GM18870 (cell line): ENCODE measurements around the gene APLP2.

Experiments
- ATAC-seq: cut with Tn5 transposase; IDR thresholded peaks from one replicate; pipeline ENCODE4 v1.9.1; 2021; ENCODE audit warnings: moderate library complexity; ENCODE audit not compliant: unreplicated experiment

The APLP2 gene

DNA sequence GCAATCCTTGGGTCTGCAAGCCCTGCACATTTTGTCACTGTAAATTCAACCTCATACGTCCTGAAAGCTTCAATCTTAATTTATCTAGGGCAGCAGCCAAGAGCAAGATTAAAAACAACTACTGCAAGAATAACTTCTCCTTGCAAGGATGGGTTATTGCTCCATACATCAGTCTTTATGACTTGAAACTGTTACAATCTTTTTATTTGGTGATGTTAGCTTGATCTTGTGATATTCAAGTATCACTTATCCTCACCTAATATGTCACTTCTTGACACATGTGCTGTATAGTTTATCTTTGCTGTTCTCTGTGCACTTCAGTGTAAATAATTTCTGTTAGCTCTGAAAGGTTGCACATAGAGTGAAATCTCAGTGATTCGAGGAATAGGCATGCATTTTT is 14.7 kb upstream of the APLP2 start:
- no peak for ATAC-seq

GRCh38 chr11:130055617-130056016 is 14.1 kb upstream of the APLP2 start:
- no peak for ATAC-seq

DNA sequence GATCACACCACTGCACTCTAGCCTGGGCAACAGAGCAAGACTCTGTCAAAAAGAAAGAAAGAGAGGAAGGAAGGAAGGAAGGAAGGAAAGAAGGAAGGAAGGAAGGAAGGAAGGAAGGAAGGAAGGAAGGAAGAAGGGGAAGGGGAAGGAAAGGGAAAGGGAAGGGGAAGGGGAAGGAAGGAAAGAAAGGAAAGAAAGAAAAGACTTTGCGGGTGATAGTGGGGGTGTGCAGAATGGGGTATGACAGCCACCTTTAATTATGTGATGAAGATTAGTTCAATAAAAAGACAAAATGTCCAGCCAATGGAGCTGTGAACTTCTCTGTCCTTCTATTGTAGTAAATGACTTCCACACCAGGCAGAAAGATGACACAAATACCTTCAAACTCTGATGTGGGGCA is 8.7 kb upstream of the APLP2 start:
- ATAC-seq, result no peak

DNA sequence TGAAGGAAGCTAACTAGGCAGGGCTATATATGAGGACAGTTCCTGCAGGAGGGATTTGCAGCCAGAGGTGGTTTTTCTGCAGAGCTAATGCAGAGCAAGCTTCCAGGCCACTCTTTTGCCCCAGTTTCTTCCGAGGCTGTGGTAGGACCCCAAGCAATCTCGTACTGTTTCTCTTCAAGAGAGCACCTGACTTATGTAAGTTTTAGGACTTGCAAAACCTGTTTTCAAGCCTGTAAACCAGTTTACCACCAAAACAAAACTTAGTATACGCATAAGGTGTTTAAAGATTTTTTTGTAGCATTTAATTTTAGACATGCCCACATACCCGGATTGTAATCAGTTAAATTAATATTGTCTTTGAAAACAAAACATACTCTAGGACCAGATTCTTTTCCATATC is 7.7 kb upstream of the APLP2 start:
- no peak for ATAC-seq

DNA sequence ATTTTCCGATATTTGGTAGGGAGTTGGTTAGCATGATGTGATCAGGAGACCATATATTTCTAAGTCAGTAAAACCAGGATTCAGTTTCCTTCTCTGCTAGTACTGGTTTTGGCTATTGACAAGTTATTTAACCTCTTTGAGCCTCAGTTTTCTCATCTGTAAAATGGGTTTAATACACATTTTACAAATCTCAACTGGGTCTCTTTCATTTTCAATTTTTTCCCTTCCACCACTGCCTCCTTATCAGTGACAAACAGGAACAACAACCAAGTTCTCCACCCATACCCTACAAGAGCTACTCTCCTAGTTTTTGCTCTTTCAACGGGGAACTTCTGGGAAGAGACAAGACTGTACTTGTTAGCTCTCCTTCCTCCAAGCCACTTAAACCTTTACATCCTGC is 6.2 kb upstream of the APLP2 start:
- no peak for ATAC-seq

DNA sequence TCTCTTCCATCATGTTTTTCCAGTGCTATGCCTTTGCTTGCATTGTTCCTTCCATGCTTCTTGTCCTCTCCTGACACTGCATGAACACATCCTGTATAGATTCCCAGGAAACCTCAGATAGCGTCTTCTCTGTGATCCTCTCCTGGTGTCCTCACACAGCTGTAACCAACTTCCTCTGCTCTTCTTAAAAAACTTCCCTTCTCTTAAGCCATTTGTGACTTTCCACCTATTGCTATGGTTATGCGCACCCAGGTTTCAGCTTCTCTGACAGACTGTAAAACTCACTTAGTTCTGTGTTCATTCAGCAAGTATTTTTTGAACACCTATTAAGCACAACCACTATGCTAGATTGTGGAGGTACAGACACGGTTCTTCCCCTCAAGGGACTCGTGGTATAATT is 5.1 kb upstream of the APLP2 start:
- no peak for ATAC-seq

- no peak for ATAC-seq
These were observed 3.4 kb upstream of the APLP2 start for GRCh38 chr11:130066338-130066737.

GRCh38 chr11:130068546-130068985 is 1.1 kb upstream of the APLP2 start:
- ATAC-seq, result no peak

- ATAC-seq, result peak; percentile 29
These were observed 572 bp upstream of the APLP2 start for GRCh38 chr11:130068986-130069658.

GRCh38 chr11:130070109-130070845 is 583 bp downstream of the APLP2 start:
- no peak for ATAC-seq

DNA sequence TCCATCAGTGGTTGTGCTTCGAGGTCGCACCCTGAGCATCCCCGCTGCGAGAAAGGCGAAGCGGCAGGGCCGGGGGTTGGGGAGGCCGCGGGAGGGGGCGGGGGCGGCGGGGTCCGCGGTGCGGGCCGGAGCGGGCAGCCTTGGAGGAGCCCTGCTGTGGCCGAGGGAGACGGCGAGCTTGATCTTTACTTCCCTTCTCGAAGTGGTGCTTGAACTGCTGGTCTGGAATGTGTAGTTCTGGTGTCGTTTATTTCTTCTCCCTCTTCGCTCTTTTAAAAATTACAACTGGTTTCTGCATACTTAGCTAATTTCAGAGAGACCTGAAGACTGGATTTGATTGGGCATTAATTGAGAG is 1.1 kb downstream of the APLP2 start:
- ATAC-seq, result no peak

DNA sequence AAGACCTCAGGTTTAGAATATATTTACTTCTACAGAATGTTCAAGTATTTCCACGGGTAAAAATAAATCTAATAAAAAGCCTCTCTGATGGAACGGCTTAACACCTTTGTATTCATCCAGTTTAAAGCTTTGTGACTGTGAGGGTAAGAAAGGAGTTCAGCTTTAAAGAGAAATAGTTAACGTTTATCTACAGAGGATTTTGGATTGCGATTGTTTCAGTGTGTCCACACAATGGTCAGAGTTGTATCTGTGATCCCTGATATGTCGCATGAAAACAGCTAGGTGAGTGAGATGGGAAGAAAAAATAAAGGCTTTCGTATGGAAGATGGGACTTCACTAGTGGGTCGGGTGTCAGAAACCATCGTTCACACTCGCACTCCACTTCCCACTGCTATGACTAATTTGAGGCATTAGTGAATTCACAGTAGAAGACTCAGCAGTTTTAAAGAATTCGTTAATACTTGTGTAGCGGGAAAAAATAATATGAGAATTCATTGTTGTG is 1.6 kb downstream of the APLP2 start:
- ATAC-seq, result no peak

- no peak for ATAC-seq
These were observed 5.0 kb downstream of the APLP2 start for GRCh38 chr11:130074736-130075135.

DNA sequence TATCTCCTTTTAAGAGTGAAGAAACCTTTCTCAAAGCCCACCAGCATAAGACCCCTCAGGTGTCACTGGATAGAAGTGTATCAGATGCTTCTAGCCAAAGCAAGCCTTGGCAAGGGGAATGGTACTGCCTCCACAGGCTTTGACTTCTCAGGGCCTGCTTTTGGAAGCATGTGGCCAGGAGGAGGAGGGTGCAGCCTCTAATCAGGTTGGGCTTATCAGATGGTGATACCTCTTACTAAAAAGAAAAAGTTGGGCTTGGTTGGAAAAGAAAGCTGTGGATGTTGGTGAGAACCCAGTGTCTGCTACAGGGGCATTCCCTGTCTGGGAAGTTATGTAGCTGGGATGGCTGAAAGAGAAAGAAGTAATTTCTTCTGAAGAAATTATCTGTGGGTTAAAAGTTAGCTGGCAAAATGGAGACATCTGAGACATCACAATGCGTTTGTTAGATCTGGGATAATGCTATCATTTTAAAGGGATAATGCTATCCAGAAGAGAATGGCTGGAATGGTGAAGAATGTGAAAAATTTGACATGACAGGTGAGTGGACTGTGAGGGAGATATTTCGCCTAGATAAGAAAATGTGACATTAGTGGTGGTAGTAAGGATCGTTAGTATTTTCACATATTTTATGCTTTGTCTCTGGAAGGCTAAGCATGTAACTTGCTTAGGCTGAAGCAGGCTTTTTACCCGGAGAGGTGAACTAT is 7.2 kb downstream of the APLP2 start:
- ATAC-seq, result no peak

GRCh38 chr11:130077671-130078070 is 8.0 kb downstream of the APLP2 start:
- ATAC-seq, result no peak

GRCh38 chr11:130078080-130078479 is 8.4 kb downstream of the APLP2 start:
- ATAC-seq, result no peak

DNA sequence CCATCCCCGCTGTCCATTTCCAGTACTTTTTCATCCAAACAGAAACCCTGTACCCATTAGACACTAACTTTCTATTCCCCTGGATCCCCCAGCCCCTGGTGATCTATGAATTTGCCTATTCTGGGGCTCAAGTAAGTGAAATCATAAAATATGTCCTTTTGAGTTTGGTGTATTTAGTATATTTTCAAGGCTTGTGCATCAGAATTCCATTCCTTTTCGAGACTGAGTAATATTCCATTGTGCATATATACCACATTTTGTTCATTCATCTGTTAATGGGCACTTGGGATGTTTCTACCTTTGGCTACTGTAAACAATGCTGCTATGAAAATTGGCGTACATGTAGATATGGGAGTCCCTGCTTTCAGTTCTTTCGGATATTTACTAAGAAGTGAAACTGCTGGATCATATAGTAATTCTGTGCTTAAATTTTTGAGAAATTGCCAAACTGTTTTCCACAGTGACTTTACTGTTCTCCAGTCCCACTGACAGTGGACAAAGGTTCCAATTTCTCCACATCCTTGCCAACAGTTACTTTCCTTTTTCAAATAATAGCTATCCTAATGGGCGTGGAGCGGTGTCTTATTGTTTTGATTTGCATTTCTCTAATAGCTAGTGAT is 16.1 kb downstream of the APLP2 start:
- no peak for ATAC-seq

DNA sequence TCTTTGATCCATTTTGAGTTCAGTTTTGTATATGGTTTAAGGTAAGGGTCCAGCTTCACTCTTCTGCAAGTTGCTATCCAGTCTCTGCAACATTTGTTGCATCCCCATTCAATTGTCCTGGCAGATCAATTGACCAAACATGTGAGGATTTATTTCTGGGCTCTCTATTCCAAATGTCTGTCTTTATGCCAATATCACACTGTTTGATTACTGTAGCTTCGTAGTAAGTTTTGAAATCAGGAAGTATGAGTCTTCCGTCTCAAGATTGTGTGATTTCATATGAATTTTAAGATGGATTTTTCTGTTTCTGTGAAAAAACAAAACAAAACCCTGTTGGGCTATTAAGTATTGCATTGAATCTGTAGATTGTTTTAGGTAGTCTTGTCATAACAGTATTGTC is 17.0 kb downstream of the APLP2 start:
- ATAC-seq, result no peak

DNA sequence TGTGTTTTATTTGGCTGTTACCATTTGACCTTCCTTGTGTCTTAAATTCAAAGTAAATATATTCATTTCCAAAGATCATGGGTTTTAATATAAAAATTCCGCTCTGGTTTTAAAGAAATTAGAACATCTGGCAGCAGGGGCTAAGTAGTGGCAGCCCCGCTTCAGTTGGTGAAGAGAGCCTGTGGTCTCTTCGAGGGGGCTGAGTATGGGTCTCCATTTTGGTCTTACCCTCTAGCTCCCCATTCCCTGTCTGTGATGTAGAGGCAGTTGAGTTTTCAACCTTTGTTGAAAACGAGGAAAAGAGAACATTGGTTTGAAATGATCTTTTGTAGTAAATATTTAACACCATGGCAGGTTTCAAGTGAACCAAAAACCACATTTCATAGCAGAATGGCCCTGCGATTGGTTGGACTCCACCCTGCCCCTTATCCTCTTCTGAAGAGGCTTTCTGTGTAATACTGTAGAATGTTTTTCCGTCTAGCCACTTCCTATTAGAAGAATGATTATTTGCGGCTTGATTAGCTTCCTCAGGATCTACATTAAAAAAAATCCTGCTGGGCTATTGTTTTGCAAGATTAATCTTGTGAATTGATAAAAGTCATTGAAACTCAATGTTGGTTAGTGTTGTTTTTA is 17.7 kb downstream of the APLP2 start:
- peak; percentile 88 for ATAC-seq

DNA sequence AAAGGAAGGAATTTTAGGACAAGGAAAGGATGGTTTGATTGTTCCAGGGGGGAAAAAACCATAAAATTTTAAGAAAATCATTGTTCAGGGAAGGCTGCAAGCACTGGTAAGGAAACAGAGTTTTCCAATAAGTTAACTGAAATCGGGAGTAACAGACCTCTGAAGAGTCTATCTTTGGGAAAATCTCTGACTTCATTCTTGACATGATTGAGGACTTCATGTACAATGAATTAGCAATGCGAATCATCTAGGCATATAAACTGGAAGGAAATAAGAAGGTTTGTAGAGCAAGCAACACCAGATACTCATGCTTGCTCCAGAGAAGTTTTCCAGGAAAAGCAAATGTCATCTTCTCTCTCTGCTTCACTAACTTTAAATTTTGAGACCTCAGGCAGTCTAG is 18.5 kb downstream of the APLP2 start:
- no peak for ATAC-seq
